Bone marrow (tissue), 2 donors: ENCODE measurements around the gene CYP4F22.
"Not testable (repeated sequence)": the region's sequence is repeated elsewhere in the genome, so short reads cannot be mapped to it uniquely, and the experiment has no call there.

Experiments
- DNase-seq, 2 donors: peaks; one replicate each; lab custom pipeline; 2025; lab: John Stamatoyannopoulos, UW

Gene CYP4F22

DNA sequence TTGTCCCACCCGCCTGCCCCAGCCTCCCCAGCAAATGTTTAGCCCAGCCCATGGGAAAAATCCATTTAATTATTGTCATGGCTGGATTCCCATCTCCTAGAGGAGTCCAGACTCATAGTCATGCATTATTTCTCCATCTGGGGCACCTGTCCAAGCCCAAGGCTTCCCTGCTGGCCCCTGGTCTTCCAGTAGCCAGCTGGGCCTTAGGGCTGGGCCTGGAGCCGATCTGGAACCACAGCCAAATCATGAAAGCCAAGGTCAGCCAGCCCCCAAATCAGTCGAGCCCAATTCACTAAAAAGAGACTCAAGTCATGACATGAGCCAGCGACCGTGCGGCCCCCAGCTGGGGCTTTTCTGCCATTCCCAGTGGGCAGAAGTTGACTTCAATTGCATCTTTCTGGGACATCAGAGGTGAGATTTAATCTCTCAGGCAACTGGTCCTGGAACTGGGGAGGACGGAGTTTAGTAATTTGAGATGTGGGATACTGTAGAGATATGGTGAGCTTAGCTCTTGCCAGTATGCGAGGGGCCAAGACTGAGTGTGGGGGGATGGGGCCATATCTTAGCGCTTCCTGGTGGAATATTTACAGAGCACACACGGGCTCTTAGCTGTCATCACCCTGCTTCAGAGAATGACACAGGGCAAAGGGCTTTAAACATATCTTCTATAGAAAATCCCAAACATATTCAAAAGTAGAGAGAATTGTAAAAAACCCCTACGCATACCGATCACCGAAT lies 19.7 kb upstream of the CYP4F22 start:
- DNase-seq, result no peak

DNA sequence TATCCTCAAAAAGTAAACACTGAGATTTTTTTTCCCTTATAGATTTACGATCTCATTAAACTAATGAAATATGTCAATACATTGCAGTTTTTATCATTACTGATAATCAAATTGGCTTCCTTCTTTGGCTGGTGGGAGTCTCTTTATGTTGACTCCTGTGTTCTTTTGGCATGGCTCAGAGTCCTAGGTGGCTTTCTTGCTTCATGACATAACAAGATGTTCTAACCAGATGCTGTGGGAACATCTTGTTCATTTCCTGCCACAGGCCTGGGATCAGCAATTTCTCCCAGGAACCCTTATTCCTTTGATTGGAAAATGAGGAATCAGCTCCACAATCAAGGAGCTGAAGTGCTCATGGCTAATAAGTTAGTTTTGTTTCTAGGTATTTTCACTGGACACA lies 13.2 kb upstream of the CYP4F22 start:
- no peak for DNase-seq

DNA sequence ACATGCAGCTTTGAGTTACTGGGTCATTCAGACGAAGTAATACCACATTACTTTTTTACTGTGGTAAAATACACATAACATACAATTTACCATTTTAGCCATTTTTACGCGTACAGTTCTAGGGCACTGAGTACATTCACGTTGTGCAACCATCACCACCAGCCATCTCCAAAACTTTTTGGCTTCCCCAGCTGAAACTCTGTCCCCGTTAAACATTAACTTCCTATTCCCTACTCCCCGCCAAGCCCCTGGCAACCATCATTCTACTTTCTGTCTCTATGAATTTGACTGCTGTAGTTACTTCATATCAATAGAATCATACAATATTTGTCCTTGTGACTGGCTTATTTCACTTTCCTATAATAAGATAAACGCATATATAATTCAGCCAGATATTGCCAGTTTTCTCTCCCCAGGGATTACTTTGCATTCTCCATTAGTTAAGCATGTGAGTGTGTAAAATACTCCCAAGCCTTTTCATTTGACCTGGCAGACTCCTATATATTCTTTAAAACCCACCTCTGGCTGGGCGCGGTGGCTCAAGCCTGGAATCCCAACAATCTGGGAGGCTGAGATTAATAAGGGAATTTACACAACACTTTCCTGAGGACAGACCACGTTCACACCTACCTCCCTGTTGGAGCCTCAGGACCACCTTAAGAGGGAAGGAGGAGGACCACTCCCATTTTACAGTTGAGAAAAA lies 10.0 kb upstream of the CYP4F22 start:
- DNase-seq, result no peak

DNA sequence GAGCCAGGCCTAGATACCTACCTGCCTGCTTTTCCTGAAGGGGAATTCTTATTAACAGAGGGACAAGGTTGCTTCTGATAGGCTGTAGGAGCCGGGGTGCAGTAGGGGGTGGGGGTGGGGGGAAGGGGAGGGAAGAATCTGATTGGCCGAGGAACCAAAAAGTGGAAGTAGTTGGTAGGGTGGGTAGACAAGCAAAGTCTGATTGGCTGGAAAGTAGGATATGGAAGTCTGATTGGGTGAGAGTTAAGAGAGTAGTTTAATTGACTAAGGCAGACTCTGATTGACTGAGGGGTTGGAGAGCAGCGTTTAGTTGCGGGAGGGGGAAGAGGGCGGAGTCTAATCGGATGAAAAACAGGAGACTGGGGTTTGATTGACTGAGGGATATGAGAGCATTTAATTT lies 9.4 kb upstream of the CYP4F22 start:
- DNase-seq, result no peak

DNA sequence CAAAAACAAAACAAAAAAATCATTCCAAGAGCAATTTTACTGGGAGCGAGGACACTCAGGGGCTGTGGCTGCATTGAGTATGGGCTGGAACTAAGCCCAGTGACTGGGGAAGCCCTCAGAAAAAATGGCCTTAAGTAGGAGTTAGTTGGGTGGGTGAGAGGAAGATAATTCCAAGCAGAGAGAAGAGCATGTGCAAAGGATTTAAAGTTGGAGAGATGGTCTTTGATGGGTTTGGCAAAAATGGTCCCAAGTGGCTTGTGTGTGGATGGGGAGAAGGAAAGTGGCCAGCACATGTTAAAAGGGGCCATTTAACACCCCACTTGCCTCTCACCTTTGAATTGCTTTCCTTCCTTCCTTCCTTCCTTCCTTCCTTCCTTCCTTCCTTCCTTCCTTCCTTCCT lies 6.7 kb upstream of the CYP4F22 start:
- no peak for DNase-seq

DNA sequence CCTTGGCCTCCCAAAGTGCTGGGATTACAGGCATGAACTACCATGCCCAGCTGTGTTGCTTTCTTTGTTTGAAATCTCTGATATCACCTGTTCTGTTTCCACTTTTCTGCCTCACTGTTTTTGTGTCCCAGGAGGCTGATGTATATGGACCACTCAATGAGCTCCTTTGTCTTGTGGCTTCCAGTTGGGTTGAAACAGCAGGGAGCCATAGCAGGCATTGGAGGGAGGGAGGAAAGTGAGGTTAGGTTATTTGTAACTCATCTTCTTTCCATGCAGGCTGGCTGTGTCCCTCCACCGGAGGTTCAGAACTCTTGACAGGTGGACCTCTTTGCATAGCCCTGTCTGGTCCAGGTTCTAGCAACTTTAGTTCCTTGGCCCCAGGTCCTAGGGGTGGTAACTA lies 6.1 kb upstream of the CYP4F22 start:
- no peak for DNase-seq

DNA sequence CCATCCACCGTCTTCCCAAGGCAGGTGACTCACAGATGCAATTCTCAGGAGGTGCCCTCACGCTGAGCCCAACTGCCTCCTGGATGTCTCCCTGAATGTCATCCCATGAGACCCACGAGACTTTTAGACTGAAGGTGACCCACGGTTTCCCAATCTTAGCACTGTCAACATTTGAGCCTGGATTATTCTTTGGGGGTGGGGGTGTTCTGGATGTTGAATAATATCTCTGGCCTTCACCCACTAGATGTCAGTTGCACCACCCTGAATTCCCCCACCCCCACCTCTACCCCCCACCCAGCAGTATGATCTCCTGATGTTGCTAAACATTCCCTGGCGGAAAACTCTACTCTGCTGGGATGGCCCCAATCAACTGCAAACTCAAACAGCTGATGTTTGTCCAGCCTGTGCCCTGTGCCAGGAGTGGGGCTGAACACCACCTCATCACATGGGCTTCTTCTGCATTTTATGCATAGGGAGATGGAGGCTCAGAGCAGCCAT lies 2.2 kb upstream of the CYP4F22 start:
- no peak for DNase-seq

DNA sequence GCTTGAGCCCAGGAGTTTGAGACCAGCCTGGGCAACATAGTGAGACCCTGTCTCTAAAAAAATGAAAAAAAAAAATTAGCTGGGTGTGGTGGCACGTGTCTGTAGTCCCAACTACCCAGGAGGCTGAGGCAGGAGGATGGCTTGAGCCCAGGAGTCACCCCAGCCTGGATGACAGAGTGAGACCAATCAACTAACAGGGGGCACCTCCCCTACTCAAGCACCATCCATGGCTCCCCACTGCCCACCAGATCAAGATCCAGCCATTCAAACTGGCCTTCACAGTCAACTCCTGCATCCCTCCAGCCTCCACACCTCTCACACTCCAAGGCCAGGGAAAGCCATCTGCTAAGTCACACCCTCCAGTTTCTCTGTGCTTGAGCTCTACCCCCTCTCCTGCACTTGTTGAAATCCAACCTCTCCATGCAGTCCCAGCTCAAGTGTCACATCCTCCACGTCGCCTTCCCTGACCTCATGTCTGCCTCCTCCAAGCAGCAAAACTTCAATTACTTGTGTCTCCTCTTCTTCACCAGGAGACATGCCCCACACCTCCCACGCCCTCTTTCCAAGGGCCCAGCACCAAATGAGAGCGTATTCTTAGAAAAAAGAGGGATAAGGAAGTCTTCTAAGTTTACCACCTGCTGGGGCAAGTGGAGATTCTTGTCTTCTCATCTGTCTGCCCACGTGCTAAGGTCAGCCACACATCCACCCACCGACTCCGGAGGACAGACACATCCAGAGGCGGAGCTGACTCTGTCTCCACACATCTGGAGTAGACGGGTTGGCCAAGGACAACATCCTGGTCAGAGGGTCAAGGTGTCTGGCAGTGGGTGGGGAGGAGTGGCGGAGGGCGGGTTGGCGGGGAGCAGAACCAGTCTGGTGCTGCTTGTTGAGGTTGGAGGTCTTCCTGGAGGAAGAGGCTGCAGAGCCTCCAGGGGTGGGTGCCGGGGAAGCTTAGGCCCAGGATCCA lies 974 bp upstream of the CYP4F22 start:
- no peak for DNase-seq

DNA sequence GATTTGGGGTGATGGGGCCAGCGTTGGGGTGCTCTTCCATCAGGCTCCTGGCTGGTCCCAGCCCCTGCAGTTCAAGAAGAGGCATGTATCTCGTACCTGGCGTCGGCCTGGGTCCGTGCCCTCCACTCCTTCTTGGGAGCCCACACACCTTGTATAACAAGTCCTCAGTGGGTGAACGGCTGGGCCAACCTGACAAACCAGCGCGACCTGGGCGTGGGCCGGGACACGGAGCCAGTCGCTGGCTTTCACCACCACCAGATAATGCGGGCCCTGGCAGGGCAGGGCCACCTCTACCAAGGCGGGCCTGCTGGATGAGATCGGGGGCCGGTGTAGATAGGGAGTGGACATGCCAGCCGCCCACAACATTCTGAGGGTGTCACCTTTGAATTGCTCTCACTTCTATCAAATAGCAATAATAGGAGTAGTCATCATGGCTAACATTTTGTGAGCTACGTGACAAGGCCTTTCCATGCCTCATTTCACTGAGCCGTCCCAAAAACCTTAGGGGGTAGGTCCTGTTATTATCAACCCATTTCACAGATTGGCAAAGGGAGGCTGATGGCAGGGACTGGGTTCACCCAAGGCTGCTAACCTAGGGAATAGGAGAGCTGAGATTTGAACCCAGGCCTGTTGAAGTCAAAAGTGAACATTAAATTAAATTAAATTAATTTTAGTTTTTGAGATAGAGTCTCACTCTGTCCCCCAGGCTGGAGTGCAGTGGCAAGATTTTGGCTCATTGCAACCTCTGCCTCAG lies 3.5 kb downstream of the CYP4F22 start:
- no peak for DNase-seq

DNA sequence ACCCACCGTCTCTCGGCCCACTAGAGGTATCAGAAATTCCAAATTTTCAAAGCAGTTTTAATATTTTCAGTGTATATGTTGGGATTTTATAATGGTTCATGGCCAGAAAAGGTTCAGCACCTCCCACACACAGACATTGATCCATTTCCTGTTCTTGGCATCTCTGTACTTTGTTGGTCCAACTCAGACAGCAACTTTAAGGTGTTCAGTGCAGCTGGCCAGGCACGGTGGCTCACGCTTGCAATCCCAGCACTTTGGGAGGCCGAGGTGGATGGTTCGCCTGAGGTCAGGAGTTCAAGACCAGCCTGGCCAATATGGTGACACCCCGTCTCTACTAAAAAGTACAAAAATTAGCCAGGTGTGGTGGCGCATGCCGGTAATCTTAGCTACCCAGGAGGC lies 6.9 kb downstream of the CYP4F22 start:
- DNase-seq, result not testable (repeated sequence)

DNA sequence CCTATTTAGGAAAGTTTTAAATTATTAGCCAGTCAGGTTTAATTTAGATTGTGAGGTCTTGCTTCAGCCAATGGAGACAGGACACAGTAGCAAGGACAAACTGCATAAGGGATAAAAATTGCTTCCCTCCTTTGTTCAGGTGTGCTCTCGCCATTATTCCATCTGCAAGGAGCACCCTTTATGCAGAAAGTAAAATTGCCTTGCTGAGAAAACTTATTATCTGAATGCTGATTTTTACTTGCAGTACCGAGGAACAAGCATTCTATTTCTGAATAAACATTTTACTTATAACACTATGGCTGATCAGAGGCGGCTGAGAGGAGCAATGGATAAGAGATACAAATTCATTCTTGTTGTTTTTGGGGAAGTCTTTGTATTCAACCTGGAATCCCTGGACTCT lies 8.0 kb downstream of the CYP4F22 start:
- no peak for DNase-seq

DNA sequence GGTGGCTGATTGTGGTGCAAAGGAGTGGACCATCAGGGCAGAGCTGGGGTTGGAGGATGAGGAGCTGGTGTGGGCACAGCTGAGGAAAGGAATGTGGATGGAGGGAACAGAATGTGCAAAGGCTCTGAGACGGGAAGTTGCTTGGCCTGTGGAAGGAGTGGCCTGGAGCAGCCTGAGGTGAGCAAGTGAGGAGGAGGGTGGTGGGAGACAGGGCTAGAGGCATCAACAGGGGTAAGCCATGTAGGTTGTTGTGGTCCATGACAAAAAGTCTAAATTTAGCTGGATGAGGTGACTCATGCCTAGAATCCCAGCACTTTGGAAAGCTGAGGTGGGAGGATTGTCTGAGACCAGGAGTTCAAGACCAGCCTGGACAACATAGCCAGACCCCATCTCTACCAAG lies 9.5 kb downstream of the CYP4F22 start:
- no peak for DNase-seq

DNA sequence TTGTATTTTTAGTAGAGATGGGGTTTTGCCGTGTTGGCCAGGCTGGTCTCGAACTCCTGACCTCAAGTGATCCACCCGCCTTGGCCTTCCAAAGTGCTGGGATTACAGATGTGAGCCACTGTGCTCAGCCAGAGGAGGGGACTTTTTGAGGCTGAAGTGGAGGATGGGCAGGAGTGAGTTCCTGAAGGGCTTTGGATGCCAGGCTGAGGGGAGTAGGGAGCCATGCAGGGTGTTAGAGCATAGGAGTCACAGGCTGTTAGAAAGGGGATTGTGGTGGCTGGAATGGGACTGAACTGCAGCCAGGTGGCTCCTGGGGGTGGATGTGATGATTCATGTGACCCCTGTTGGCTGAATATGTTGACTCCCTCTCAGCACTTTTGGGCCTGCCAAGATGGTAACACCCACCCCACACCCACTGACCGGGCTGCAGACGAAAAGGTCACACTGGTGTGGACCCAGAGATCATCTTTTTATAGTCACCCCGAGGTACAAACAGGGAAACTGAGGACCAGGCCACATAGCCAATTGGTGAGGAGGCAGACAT lies 11.2 kb downstream of the CYP4F22 start:
- no peak for DNase-seq

DNA sequence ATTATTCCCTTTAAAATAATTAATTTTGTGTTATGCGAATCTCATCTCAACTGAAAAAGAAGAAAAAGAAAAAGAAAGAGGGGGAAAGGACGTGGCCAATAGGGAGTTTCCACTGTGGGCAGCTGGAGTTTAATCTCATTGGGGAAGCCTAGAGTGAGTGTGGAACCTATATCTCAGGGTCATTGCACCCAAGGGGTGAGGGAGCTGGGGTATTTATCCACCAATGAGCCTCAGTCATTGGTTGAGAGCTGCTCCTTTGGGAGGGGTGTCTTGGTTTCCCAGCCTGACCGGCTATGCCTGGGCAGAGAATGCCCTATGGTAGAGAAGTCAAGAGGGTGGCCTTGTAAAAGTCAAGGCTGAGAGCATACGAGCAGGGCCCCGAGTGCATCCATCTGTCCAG lies 16.5 kb downstream of the CYP4F22 start:
- DNase-seq, result no peak

DNA sequence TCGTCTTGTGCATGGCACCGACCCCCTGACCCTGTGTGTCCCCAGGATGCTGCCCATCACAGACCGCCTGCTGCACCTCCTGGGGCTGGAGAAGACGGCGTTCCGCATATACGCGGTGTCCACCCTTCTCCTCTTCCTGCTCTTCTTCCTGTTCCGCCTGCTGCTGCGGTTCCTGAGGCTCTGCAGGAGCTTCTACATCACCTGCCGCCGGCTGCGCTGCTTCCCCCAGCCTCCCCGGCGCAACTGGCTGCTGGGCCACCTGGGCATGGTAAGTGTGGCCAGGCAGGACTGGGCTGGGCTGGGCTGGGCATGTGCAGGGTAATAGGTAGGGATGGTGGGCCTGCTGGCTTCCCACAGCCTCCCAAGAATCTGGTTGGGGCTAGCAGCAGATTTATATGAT lies 17.0 kb downstream of the CYP4F22 start:
- no peak for DNase-seq

DNA sequence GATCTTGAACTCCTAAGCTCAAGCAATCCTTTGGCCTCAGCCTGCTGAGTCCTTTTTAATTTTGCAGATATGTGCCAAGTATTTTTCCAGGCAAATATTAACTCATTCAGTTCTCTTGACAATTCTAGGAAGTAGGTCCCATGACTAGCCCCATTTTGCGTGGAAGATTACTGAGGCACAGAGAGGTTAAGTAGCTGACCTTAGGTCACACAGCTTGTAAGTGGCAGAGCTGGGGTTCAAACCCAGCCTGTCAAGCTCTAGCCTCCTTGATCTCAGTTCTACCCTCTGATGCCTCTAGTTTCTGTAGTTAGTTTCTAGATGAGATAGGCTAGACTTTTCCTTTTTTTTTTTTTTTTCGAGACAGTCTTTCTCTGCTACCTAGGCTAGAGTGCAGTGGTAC lies 18.1 kb downstream of the CYP4F22 start:
- DNase-seq, result no peak

DNA sequence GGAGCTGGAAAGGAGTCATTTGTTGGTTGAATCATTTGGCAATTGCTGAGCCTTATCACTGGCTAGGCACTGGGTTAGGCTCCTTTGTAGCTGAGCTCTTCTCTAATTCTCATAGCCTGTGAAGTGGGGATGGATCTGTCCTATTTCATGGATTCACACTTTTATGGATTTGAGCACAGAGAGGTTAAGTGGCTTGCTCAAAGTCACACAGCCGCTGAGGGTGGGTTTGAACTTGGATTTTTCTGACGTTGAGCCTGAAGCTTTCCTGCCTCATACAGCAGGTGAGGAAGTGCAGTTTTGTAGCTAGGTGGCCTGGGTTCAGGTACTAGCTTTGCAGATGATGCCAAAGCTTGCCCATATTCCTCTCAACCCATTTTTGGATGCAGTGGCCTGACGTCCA lies 19.4 kb downstream of the CYP4F22 start:
- no peak for DNase-seq

DNA sequence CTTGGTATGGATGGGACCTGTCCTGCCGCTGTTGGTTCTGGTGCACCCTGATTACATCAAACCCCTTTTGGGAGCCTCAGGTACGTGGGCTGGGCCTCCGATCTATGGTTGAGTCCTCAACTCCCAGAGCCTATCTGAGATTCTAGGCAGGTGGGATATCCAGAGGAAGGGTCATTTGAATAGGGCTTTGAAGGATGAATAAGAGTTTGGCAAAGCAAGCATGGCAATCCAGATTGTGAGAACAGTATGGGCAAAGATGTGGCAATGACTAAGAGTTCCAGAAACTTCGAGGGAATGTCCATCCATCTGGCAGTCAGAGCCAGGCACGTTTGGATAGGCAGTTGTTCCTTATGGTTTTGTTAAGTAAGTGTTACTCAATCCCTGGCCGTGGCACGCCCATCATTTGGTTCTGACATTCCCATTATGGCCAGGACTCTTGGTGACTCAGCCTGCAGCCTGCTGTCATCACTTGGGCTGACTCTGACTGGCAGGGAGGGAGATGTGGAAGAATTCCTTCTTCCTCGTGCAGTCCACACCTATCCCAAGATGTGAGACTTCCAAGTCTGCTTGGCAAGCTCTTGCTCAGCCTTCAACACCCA lies 21.5 kb downstream of the CYP4F22 start:
- no peak for DNase-seq

DNA sequence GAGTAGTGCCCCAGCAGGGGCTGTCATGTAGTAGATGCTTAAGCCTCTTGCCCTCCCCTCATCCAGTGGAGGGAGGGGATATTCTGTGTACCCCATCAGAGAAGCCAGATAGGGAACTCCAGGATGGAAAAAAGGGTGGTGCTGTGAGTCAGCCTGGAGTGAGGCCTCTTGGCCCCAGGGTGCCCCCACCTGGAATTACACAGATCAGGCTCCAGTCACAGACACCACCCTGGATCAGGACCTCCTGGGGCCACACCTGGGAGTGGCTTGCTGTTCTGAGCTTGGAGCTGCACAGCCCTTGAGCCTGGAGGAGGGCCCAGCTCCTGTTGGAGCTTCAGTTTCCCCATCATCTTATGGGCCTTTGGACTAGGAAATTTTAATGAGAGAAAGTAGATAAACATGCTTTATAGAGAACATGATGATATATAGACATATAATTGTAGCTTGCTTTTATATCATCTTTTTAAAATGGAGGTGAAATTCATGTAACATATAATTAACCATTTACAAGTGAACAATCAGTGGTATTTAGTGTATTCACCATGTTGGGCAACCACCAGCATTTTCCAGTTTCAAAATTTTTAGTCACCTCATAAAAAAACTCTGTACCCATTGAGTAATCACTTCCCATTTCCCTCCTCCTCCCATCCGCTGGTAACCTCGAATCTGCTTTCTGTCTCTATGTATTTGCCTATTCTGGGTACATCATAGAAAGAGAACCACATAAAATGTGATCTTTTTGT lies 24.6 kb downstream of the CYP4F22 start:
- peak in 1 of 2 donors; percentile 68 for DNase-seq

DNA sequence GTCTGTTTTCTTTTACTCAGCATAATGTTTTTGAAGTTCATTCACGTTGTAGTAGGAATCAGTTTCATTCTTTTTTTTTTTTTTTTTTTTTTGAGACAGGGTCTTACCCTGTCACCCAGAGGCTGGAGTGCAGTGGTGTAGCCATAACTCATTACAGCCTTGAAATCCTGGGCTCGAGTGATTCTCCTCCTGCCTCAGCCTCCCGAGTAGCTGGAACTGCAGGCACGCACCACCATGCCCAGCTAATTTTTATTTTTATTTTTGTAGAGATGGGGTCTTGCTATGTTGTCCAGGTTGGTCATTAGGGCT lies 25.2 kb downstream of the CYP4F22 start:
- not testable (repeated sequence) for DNase-seq
